ENCODE data around the gene CLIC1.

DNA sequence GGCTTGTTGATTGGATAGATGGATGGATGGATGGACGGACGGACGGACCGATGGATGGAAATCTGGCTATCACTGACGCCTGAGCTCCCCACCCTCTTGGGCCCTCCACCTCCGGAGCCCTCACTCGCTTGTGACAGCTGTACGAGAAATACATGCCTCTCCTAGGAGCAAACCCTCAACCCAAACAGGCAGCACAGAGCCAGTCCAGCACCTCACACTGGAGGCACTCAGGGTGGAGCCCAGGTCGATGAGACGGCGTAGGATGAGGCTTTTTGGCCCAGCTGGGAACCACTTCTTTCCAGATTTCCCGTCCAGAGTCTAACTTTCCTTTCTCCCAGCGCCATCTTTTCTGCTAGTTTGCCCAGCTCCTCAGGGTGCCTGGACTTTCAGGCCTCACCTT lies 52.7 kb downstream of the CLIC1 start:
- TF ChIP-seq, protein P1, sequence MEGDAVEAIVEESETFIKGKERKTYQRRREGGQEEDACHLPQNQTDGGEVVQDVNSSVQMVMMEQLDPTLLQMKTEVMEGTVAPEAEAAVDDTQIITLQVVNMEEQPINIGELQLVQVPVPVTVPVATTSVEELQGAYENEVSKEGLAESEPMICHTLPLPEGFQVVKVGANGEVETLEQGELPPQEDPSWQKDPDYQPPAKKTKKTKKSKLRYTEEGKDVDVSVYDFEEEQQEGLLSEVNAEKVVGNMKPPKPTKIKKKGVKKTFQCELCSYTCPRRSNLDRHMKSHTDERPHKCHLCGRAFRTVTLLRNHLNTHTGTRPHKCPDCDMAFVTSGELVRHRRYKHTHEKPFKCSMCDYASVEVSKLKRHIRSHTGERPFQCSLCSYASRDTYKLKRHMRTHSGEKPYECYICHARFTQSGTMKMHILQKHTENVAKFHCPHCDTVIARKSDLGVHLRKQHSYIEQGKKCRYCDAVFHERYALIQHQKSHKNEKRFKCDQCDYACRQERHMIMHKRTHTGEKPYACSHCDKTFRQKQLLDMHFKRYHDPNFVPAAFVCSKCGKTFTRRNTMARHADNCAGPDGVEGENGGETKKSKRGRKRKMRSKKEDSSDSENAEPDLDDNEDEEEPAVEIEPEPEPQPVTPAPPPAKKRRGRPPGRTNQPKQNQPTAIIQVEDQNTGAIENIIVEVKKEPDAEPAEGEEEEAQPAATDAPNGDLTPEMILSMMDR (IDR thresholded peaks at IDR 0.05 in 8 of 11, conservative IDR thresholded peaks at IDR 0.05 in 3 of 11), result no peak
- TF ChIP-seq POLR2A (IDR thresholded peaks at IDR 0.05), result no peak
